Osteoblast (primary cell): Measurements from ENCODE around the gene SLC12A7. TPM values are rescaled to one million over a fixed set of nuclear protein-coding genes. Genes with fewer than 3 reads are reported as not detected.

ENCODE experiments used
- DNase-seq: peaks from one replicate; pipeline ENCODE4 v3.0.0; 2011; ENCODE audit warnings: low spot score, mixed read lengths; ENCODE audit not compliant: insufficient read length; ENCODE audit errors: missing footprints
- H2AFZ ChIP-seq: 2 replicates; pipeline ENCODE4 v1.6.0; 2011; ENCODE audit warnings: mild to moderate bottlenecking, low read length
- H3K27ac ChIP-seq: 2 replicates; pipeline ENCODE4 v1.5.1; 2011; ENCODE audit warnings: mild to moderate bottlenecking, low read depth, low read length, moderate library complexity
- H3K27me3 ChIP-seq: 2 replicates; pipeline ENCODE4 v1.6.0; 2012; ENCODE audit warnings: mild to moderate bottlenecking, control low read depth, inconsistent platforms, low read length, moderate library complexity; ENCODE audit not compliant: insufficient read depth
- H3K36me3 ChIP-seq: 2 replicates; pipeline ENCODE4 v1.5.1; 2011; ENCODE audit warnings: mild to moderate bottlenecking, low read length, control low read depth, moderate library complexity; ENCODE audit not compliant: insufficient read depth
- H3K4me1 ChIP-seq: 2 replicates; pipeline ENCODE4 v1.5.1; 2011; ENCODE audit warnings: mild to moderate bottlenecking, low read length, control low read depth, moderate library complexity; ENCODE audit not compliant: insufficient read depth
- H3K4me2 ChIP-seq: 2 replicates; pipeline ENCODE4 v1.6.0; 2011; ENCODE audit warnings: mild to moderate bottlenecking, low read length; ENCODE audit not compliant: insufficient read depth
- H3K4me3 ChIP-seq: fragments of 200-600 bp; sonication (generic); 3 replicates; pipeline ENCODE4 v1.5.1; 2012; ENCODE audit warnings: mild to moderate bottlenecking, low read length, inconsistent platforms; ENCODE audit not compliant: insufficient read depth
- H3K79me2 ChIP-seq: 2 replicates; pipeline ENCODE4 v1.6.0; 2012; ENCODE audit warnings: mild to moderate bottlenecking, low read length, control low read depth, inconsistent platforms; ENCODE audit not compliant: insufficient read depth
- H3K9me3 ChIP-seq: 2 replicates; pipeline ENCODE4 v1.5.1; 2011; ENCODE audit warnings: low read depth, low read length, control low read depth
- H4K20me1 ChIP-seq: 2 replicates; pipeline ENCODE4 v1.6.0; 2012; ENCODE audit warnings: mild to moderate bottlenecking, low read length, control low read depth; ENCODE audit not compliant: insufficient read depth
- total RNA-seq: library from RNA; depleted of rRNA; stranded (reverse); fragments of >200 nt; gene quantifications from 2 replicates; pipeline ENCODE4 v1.2.3, GENCODE V29; 2012
- TF ChIP-seq, protein P1 (sequence below): IDR thresholded peaks from 2 replicates; pipeline ENCODE4 v1.5.1; 2011; ENCODE audit warnings: mild to moderate bottlenecking, low read depth, low read length, moderate library complexity; ENCODE audit errors: extremely low read depth

SLC12A7 gene
- total RNA-seq, 1 donor: 6.9 TPM

DNA sequence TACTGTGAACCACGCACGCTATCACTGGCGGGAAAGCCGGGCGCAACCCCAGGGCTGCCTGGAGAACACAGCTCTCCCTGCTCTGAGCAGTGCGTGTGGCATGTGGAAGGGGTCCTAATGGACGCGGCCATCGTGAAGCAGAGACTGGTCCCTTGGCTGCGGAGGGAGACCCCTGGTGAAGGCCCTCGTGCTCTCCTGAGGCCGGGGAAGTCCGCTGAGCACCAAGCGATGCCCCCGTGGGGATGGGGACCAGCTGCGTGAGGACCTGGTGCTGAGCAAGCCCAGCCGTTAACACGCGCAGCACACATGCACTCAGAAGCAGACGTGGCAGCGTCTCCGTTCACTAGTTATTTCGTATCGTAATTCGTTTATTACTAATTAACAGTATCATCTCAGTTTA is 24.4 kb downstream of the SLC12A7 start:
- Histone ChIP-seq H3K4me1 (no peaks in the 10 kb centered on the region), H3K4me2 (no peak overlapping the region), H4K20me1 (no peaks in the 10 kb centered on the region), H3K36me3 (no peaks in the 10 kb centered on the region), H3K79me2 (no peaks in the 10 kb centered on the region), H2AFZ (no peak overlapping the region), H3K27ac (no peak overlapping the region), H3K4me3 (no peak overlapping the region), H3K27me3 (no peaks in the 10 kb centered on the region), H3K9me3 (no peaks in the 10 kb centered on the region)
- TF ChIP-seq, protein P1, sequence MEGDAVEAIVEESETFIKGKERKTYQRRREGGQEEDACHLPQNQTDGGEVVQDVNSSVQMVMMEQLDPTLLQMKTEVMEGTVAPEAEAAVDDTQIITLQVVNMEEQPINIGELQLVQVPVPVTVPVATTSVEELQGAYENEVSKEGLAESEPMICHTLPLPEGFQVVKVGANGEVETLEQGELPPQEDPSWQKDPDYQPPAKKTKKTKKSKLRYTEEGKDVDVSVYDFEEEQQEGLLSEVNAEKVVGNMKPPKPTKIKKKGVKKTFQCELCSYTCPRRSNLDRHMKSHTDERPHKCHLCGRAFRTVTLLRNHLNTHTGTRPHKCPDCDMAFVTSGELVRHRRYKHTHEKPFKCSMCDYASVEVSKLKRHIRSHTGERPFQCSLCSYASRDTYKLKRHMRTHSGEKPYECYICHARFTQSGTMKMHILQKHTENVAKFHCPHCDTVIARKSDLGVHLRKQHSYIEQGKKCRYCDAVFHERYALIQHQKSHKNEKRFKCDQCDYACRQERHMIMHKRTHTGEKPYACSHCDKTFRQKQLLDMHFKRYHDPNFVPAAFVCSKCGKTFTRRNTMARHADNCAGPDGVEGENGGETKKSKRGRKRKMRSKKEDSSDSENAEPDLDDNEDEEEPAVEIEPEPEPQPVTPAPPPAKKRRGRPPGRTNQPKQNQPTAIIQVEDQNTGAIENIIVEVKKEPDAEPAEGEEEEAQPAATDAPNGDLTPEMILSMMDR: no peak
- DNase-seq: no peak

DNA sequence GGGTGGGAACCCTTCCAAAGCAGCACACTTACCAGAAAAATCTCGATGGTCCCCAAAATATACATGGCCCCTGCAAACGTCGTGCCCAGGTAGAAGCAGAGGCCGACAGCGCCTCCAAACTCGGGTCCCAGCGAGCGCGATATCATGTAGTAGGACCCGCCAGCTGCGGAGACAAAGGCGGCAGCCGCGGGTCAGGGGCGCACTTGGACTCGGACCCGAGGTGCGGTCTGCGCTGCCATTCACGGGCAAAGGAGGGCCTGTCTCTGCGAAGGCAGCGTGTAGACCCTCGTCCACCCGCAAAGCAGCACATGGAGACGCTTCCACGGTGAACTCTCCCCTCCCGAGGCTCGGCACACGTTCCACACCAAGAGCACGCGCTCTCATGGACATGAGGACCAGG is 25.0 kb downstream of the SLC12A7 start:
- Histone ChIP-seq H3K4me3 (no peak overlapping the region), H3K4me2 (no peak overlapping the region), H2AFZ (no peak overlapping the region), H4K20me1 (no peaks in the 10 kb centered on the region), H3K79me2 (no peaks in the 10 kb centered on the region), H3K36me3 (no peaks in the 10 kb centered on the region), H3K9me3 (no peaks in the 10 kb centered on the region), H3K27me3 (no peaks in the 10 kb centered on the region), H3K4me1 (no peaks in the 10 kb centered on the region), H3K27ac (no peak overlapping the region)
- DNase-seq: no peak
- TF ChIP-seq, protein P1: no peak

DNA sequence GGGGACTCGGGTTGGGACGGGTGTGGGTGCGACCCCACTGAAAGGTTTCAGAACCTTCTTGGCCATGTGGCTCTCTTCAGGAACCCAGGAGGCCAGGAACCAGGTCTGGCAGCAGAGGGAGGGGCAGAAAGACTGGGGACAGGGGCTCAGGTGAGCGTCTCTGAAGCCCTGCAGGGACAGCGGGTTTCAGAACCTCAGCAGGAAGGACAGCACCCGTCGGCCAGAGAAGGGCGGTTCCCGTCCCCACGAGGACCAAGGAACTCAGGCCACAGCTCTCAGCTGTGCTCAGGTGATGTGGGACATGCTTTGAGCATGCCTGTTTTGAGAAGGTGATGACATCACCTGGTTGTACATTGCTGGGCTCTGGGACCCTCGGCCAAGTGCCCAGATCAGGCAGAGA is 25.7 kb downstream of the SLC12A7 start:
- H3K4me3 ChIP-seq: no peak overlapping the region
- no peak overlapping the region for H3K4me2 ChIP-seq
- H4K20me1 ChIP-seq: no peaks in the 10 kb centered on the region
- no peaks in the 10 kb centered on the region for H3K27me3 ChIP-seq
- no peaks in the 10 kb centered on the region for H3K4me1 ChIP-seq
- H3K36me3 ChIP-seq: no peaks in the 10 kb centered on the region
- TF ChIP-seq, protein P1: no peak
- H3K9me3 ChIP-seq: no peaks in the 10 kb centered on the region
- no peaks in the 10 kb centered on the region for H3K79me2 ChIP-seq
- H2AFZ ChIP-seq: no peak overlapping the region
- H3K27ac ChIP-seq: no peak overlapping the region
- DNase-seq: no peak

DNA sequence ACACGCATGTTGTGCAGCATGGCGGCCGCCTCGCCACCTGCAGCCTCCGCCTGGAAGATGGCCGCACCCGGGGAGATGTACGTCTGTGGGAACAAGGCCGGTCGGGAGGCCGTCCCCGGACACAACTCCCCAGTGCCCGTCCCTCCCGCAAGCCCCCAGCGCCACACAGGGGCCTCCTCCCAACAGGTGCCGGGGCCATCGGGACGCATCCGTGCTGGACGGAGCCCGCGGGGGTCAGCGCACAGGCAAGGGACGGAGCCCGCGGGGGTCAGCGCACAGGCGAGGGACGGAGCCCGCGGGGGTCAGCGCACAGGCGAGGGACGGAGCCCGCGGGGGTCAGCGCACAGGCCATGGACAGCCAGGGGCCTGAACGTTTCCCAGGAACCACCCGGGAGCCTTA is 26.5 kb downstream of the SLC12A7 start:
- Histone ChIP-seq H3K4me2 (no peak overlapping the region), H4K20me1 (no peaks in the 10 kb centered on the region), H3K4me3 (no peak overlapping the region), H3K4me1 (no peaks in the 10 kb centered on the region), H3K27ac (no peak overlapping the region), H3K79me2 (no peaks in the 10 kb centered on the region), H3K9me3 (no peaks in the 10 kb centered on the region), H3K27me3 (no peaks in the 10 kb centered on the region), H2AFZ (no peak overlapping the region), H3K36me3 (no peaks in the 10 kb centered on the region)
- TF ChIP-seq, protein P1: no peak
- DNase-seq: no peak
